ENCODE measurements around the gene NLRC5. TPM values are rescaled to one million over a fixed set of nuclear protein-coding genes. Genes with fewer than 3 reads are reported as not detected.
"Not testable (repeated sequence)": the region's sequence is repeated elsewhere in the genome, so short reads cannot be mapped to it uniquely, and the experiment has no call there.

The NLRC5 gene
- polyA plus RNA-seq, 5 donors: 8.2 to 13.9 (median 10.7) TPM

- DNase-seq: no peak
These were observed 81.1 kb downstream of the NLRC5 start for GRCh38 chr16:57070424-57070823.

GRCh38 chr16:57071081-57071732, 81.8 kb downstream of the NLRC5 start:
- DNase-seq: not testable (repeated sequence)

GRCh38 chr16:57071831-57072582, 82.7 kb downstream of the NLRC5 start:
- no peak for DNase-seq

GRCh38 chr16:57072616-57073275, 83.4 kb downstream of the NLRC5 start:
- no peak for DNase-seq

- no peak for DNase-seq
These were observed 88.4 kb downstream of the NLRC5 start for GRCh38 chr16:57077714-57078113.

GRCh38 chr16:57081744-57082143, 92.4 kb downstream of the NLRC5 start:
- no peak for DNase-seq

- DNase-seq: no peak
These were observed 93.3 kb downstream of the NLRC5 start for GRCh38 chr16:57082664-57083063.

GRCh38 chr16:57083485-57084126, 94.2 kb downstream of the NLRC5 start:
- DNase-seq: no peak

- DNase-seq: peak; percentile 59 to 70
These were observed 95.0 kb downstream of the NLRC5 start for GRCh38 chr16:57084257-57084770.

GRCh38 chr16:57084996-57085395, 95.6 kb downstream of the NLRC5 start:
- no peak for DNase-seq

GRCh38 chr16:57087003-57087402, 97.6 kb downstream of the NLRC5 start:
- DNase-seq: no peak

GRCh38 chr16:57089406-57089805, 100.0 kb downstream of the NLRC5 start:
- DNase-seq: no peak

GRCh38 chr16:57091200-57091974, 102.0 kb downstream of the NLRC5 start:
- no peak for DNase-seq

- DNase-seq: peak; percentile 61 to 64
These were observed 102.8 kb downstream of the NLRC5 start, which contains the start of gene CPNE2 for GRCh38 chr16:57091975-57092785. Gene CPNE2, plus strand, starts transcription at chr16:57092583. Its CDS starts 18,160 bp downstream, at chr16:57110743.

GRCh38 chr16:57092786-57093411, 103.5 kb downstream of the NLRC5 start:
- peak in 1 of 2 donors; percentile 50 for DNase-seq

- no peak for DNase-seq
These were observed 104.6 kb downstream of the NLRC5 start for GRCh38 chr16:57093666-57094564.

- DNase-seq: no peak
These were observed 105.6 kb downstream of the NLRC5 start for GRCh38 chr16:57094911-57095310.

GRCh38 chr16:57096192-57096591, 106.8 kb downstream of the NLRC5 start:
- DNase-seq: no peak

- DNase-seq: no peak
These were observed 107.4 kb downstream of the NLRC5 start for GRCh38 chr16:57096793-57097192.
